Measurements from ENCODE around the gene DOK4.

DOK4 gene

GRCh38 chr16:57485916-57486857 lies at the start of gene DOK4:
Gene DOK4, minus strand, starts transcription at chr16:57486493. Its CDS starts 6,986 bp downstream, at chr16:57479507.
- no peak for TF ChIP-seq CTCF (IDR thresholded peaks at IDR 0.05; ENCODE audit: unreplicated experiment in 3 of 3)
- Mint-ChIP-seq H3K27ac (peak within 1 kb of the TSS; percentile 67 to 92 (median 80)), H3K27me3 (ENCODE audit: low read depth) (peaks cover 7% of the 10 kb centered on the region), H3K36me3 (ENCODE audit: low read depth) (no peaks in the 10 kb centered on the region), H3K4me1 (peaks cover 20% of the 10 kb centered on the region), H3K9me3 (no peaks in the 10 kb centered on the region), H3K4me3 (peak within 1 kb of the TSS; percentile 88 to 97 (median 92))

- TF ChIP-seq CTCF (IDR thresholded peaks at IDR 0.05; ENCODE audit: unreplicated experiment in 3 of 3) = no peak
- peaks cover 13% of the 10 kb centered on the region for H3K27me3 Mint-ChIP-seq (ENCODE audit: low read depth)
- no peaks in the 10 kb centered on the region for H3K9me3 Mint-ChIP-seq
- H3K4me3 Mint-ChIP-seq = peak overlapping the region; percentile 88 to 93 (median 93)
- H3K27ac Mint-ChIP-seq = peak overlapping the region; percentile 86 to 88 (median 88)
- H3K4me1 Mint-ChIP-seq = peaks cover 46% of the 10 kb centered on the region
- H3K36me3 Mint-ChIP-seq (ENCODE audit: low read depth) = peaks cover 7% of the 10 kb centered on the region
These were observed 49.5 kb upstream of the DOK4 start for GRCh38 chr16:57535680-57536305.

GRCh38 chr16:57534881-57535658 lies 48.8 kb upstream of the DOK4 start:
- Mint-ChIP-seq H3K27ac (peak overlapping the region; percentile 86 to 89 (median 88)), H3K9me3 (no peaks in the 10 kb centered on the region), H3K4me1 (peaks cover 53% of the 10 kb centered on the region), H3K4me3 (peak overlapping the region; percentile 88 to 93 (median 93)), H3K36me3 (ENCODE audit: low read depth) (peaks cover 14% of the 10 kb centered on the region), H3K27me3 (ENCODE audit: low read depth) (peaks cover 15% of the 10 kb centered on the region)
- TF ChIP-seq CTCF (IDR thresholded peaks at IDR 0.05; ENCODE audit: unreplicated experiment in 3 of 3) = no peak

- no peak for TF ChIP-seq CTCF (IDR thresholded peaks at IDR 0.05; ENCODE audit: unreplicated experiment in 3 of 3)
- Mint-ChIP-seq H3K27me3 (ENCODE audit: low read depth) (peaks cover 21% of the 10 kb centered on the region), H3K27ac (peak overlapping the region; percentile 81 to 89 (median 85)), H3K9me3 (no peaks in the 10 kb centered on the region), H3K4me3 (peak overlapping the region; percentile 88 to 93 (median 93)), H3K4me1 (peaks cover 59% of the 10 kb centered on the region), H3K36me3 (ENCODE audit: low read depth) (peaks cover 20% of the 10 kb centered on the region)
These were observed 48.1 kb upstream of the DOK4 start for GRCh38 chr16:57534337-57534880.

GRCh38 chr16:57533431-57534336 lies 47.4 kb upstream of the DOK4 start:
- Mint-ChIP-seq H3K9me3 (no peaks in the 10 kb centered on the region), H3K27me3 (ENCODE audit: low read depth) (peaks cover 24% of the 10 kb centered on the region)

More at GRCh38 chr16:57533431-57534336, 47.4 kb upstream of the DOK4 start:
- Mint-ChIP-seq H3K4me3 (peak overlapping the region; percentile 88 to 93 (median 93)), H3K27ac (peak overlapping the region; percentile 81 to 89 (median 85)), H3K36me3 (ENCODE audit: low read depth) (peaks cover 23% of the 10 kb centered on the region), H3K4me1 (peaks cover 60% of the 10 kb centered on the region)
- no peak for TF ChIP-seq CTCF (IDR thresholded peaks at IDR 0.05; ENCODE audit: unreplicated experiment in 3 of 3)
